Embryonic facial prominence (tissue), 1 donor: Measurements from ENCODE around the gene NUP107.

Source experiments
- DNase-seq: peaks from one replicate; pipeline ENCODE4 v3.0.0-alpha.2; 2016; ENCODE audit errors: extremely low spot score

Gene NUP107

DNA sequence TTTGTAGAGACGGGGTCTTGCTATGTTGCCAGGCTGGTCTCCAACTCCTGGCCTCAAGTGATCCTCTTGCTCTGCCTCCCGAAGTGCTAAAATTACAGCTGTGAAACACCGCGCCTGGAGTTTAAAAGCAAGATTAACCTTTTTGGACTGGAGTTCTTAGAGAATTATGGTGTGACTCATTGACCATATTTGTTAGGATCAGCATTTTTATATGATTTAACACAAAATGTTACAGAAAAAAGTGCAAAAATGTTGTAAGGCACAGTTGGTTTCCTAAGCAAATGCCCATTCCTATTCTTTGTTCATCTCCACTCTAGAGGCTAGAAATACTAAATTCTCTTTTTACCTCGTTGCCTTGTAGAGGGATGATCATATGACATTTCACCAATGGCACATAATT is 86.8 kb downstream of the NUP107 start:
- DNase-seq, result no peak

DNA sequence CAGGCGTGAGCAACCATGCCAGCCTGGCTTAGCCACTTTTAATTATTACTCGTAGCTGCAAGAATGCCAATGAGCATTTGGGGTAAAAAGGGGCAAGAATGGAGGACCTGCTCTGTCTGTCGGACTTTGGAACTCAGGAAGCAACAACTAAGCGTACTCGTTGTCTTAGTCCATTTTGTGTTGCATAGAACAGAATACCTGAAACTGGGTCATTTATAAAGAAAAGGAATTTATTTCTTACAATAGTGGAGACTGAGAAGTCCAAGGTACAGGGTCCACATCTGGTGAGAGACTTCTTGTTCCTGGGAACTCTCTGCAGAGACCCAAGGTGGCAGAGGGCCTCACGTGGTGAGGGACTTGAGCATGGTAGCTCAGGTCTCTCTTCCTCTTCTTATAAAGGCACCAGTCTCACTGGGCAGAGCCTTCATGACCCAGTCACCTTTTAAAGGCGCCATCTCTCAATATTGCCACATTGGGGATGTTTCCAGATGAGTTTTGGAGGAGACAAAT is 88.4 kb downstream of the NUP107 start:
- no peak for DNase-seq

DNA sequence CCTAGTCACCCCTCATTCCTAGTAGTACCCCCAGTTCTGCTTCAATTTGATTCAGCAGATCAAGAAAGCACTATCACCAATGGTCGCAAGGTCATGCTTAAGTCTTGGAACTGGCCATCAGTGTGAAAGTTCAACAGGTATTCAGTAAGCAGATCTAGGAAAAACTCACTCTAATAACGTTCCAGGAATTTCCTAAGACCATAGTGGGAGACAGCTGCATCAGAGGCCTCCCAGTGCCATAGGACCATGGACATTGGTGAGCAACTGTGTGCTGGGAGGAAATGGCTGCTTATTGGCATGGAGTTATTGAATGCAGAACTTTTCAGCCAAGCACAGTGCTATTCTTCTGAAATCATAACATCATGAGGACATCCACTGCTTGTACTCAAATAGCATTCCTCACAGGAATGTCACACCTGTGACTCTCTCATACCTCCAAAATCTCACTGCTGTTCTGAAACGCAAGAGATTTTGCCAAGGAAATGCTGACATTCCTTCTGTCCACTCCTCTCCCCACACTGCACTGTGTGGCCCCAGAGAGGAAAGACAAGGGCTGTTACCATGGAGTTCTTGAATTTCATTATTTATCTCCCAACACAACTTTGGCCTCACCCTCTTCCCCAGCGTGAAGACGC is 90.3 kb downstream of the NUP107 start:
- DNase-seq, result no peak

DNA sequence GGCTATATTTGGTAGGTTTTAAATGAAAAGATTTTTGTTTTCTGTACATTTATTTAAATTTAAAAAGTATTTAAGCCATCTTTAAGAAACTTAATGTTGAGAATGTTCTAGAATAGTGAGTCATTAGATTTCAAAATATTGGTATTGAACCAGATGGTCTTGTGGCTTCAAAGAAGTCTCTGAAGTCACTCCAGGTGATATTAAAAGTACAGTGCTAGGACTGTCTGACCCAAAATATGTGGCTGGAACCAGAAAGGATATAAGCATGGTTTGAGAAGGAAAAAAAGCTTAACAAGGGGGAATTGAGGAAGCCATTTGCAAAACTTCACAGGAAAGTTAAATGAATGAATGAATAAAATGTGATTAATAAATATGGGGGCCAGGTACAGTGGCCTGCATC is 92.5 kb downstream of the NUP107 start:
- DNase-seq, result no peak

GRCh38 chr12:68780731-68781130 is 94.0 kb downstream of the NUP107 start:
- DNase-seq, result no peak

GRCh38 chr12:68781728-68782127 is 95.0 kb downstream of the NUP107 start:
- DNase-seq, result no peak

- no peak for DNase-seq
Observed at GRCh38 chr12:68784015-68784414, 97.2 kb downstream of the NUP107 start.

DNA sequence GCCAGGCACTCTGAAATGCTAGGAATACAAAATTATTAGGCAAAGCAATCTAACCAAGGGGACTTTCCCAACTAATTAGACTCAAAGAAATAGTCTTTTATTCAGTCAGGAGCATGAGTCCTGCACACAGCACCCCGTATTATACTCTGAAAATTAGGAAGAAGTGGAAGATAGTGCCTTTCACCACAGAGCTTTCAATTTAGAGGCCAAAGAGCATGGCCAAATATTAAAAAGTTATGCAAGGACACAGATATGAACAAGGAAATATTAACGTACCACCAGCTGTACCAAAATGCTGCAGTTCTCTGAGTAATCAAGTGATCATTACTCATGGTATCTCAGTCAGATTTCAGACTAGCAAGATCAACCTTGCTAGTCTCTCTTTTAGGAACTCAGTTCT is 98.6 kb downstream of the NUP107 start:
- no peak for DNase-seq

- DNase-seq, result no peak
Observed at GRCh38 chr12:68785823-68786222, 99.0 kb downstream of the NUP107 start.

GRCh38 chr12:68786929-68787328 is 100.2 kb downstream of the NUP107 start:
- no peak for DNase-seq

- no peak for DNase-seq
Observed at GRCh38 chr12:68788554-68789143, 101.9 kb downstream of the NUP107 start.

DNA sequence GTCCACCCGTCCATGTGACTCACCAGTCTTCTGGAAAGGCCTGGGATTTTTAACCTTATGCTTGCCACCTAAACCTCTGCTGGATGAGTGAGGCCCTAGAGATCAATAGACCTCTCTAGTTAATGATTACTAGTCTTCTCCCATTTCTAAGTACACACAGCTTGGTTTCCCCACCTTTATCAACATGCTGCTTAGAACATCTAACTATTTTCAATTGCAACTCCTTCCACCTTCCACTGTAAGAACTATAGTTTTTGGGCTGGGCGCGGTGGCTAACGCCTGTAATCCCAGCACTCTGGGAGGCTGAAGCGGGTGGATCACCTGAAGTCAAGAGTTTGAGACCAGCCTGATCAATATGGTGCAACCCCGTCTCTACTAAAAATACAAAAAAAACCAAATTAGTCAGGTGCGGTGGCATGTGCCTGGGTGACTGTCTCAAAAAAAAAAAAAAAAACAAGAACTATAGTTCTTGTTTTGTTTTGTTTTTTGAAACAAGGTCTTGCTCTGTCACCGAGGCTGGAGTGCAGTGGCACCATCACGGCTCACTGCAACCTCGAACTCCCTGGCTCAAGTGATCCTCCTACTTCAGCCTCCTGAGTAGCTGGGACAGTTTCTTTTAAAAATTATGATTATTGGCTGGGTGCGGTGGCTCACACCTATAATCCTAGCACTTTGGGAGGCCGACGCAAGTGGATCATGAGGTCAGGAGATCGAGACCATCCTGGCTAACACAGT is 102.5 kb downstream of the NUP107 start:
- DNase-seq, result no peak

- DNase-seq, result no peak
Observed at GRCh38 chr12:68790081-68790951, 103.5 kb downstream of the NUP107 start.

DNA sequence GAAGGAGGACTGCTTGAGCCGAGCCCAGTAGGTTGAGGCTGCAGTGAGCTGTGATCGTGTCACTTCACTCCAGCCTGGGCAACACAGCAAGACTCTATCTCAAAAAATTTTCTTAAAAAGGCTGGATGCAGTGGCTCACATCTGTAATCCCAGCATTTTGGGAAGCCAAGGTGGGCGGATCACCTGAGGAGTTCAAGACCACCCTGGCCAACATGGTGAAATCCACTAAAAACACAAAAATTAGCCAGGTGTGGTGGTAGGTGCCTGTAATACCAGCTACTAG is 104.1 kb downstream of the NUP107 start:
- DNase-seq, result no peak

DNA sequence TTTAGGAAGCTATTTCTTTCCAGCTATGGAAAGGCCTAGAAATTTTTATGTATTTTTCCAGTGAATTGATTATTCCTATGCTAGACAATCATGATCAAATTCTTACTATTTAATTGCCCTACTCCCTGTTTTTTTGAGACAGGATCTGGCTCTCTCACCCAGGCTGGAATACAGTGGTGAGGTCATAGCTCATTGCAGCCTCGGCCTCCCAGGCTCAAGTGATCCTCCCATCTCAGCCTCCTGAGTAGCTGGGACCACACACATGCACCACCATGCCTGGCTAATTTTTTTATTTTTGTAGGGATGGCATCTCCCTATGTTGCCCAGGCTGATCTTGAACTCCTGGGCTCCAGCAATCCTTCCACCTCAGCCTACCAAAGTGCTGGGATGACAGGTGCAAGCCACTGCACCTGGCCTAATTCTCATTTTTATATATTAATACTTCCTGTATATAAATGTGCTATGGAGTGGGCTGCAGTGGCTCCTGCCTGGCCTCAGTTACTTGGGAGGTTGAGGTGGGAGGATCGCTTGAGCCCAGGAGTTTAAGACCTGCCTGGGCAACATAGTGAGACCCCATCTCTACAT is 105.2 kb downstream of the NUP107 start:
- no peak for DNase-seq

- DNase-seq, result no peak
Observed at GRCh38 chr12:68792952-68793351, 106.2 kb downstream of the NUP107 start.

GRCh38 chr12:68793436-68793835 is 106.7 kb downstream of the NUP107 start:
- DNase-seq, result no peak

DNA sequence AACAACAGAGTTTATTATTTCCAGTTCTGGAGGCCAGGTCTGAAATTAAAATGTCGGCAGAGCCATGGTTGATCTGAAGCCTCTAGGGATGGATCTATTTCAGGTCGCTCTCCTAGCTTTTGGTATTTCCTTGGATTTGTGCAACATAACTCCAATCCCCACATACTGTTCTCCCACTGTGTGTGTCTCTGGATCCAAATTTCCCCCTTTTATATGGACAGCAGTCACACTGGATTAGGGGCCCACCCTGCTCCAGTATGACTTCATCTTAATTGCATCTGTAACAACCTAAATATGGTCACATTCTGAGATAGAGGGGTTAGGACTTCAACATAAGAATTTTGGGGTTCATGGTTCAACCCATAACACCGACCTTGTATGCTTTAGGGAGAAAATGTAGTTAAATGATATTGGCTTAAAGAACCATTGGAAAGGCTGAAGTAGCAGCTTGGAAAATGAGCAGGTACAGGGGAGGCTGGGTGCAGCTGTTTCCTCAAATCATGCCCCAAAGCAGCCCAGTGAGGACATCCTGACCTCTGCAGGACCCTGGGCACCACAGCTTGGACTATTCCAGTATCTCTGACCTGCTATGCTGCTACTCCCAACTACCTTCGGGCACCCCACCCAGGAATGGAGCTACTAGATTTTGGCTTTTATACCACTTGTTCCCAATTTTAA is 107.3 kb downstream of the NUP107 start:
- DNase-seq, result no peak

- DNase-seq, result no peak
Observed at GRCh38 chr12:68794653-68795251, 108.0 kb downstream of the NUP107 start.
